GM18867 (cell line): ENCODE results near the gene DCTD.

Source experiments
- ATAC-seq: cut with Tn5 transposase; IDR thresholded peaks from one replicate; pipeline ENCODE4 v1.9.1; 2021; ENCODE audit warnings: mild to moderate bottlenecking, moderate library complexity; ENCODE audit not compliant: unreplicated experiment

The DCTD gene

GRCh38 chr4:182843808-182844325 is 73.3 kb downstream of the DCTD start:
- ATAC-seq: no peak

- ATAC-seq: no peak
Measured at GRCh38 chr4:182842759-182843390, 74.3 kb downstream of the DCTD start.

GRCh38 chr4:182842104-182842600 is 75.0 kb downstream of the DCTD start:
- no peak for ATAC-seq

- no peak for ATAC-seq
Measured at GRCh38 chr4:182840108-182840507, 77.1 kb downstream of the DCTD start.
